HG03565 (cell line): Measurements from ENCODE around the gene DOP1A.
A peak's percentile ranks its signal among the peaks of the same experiment; 100 is the strongest.

ENCODE experiments used
- ATAC-seq: cut with Tn5 transposase; IDR thresholded peaks from one replicate; pipeline ENCODE4 v1.9.1; 2021; ENCODE audit warnings: mild to moderate bottlenecking, moderate library complexity; ENCODE audit not compliant: unreplicated experiment

The DOP1A gene

DNA sequence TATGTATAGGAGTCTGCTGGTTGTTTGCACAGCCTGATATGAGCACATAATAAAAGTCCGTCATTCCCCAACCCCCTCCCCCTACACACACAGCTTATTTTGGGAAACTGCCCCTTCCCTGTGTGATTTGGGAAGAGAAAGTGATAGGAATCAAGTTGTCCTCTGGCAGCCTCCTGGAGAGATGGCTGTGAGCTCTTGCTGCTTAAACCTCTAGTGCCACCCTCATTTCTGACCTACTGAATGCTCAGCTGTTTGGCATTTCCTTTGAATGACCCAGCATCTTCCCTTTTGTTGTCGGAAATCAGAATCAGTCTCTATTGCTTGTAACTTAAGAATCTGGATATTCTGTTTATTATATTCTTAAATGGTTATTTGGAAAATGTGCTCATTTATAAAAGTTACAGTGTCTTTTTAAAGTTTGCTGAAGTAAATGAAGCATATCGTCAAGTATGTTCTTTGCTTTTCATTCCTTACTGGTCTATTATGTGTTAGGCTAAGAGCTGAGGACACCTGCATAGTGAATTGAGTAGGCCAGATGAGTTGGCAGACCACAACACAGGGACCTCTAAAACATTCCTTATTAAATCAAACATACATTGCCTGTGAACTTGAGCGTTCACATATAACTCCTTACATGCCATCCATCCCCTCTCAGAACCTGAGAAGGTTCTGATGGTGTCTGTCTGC, 131.2 kb downstream of the DOP1A start:
- no peak for ATAC-seq

DNA sequence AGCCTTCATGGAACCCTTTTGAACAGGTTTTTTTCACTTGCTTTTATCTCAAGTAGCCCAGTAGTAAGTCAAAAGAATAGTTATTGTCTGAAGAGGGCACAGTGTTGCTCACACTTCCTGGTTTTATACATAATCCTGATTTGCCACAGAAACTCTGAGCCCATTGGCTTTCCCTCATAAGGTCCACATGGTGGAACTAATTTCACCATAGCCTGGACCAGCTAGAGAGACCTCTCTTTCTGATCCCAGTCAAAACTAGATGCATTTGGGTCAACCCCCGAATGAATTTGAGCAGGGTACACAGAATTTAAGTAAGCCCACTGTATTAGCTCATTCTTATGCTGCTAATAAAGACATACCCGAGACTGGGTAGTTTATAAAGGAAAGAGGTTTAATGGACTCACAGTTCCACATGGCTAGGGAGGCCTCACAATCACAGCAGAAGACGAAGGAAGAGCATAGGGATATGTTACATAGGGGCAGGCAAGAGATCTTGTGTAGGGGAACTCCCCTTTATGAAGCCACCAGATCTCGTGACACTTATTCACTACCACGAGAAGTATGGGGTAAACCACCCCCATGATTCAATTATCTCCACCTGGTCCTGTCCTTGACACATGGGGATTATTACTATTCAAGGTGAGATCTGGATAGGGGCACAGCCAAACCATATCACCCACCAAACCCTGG, 131.8 kb downstream of the DOP1A start:
- peak; percentile 55 for ATAC-seq

DNA sequence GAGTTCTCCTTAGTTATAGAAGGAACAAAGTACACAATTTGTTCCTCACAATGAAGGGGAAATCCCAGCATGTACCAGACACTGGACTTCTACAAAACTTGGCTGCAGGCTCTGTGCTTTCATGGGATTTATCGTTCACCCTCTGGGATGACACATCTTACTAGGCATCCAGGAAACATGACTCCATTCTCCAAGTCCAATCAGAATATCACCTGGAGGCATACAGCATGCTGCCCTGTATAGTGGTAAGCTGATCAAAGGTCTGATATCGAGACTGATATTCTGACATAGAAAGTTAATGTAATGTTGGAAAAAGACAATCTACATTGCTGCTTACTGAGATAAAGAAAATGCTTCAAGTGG, 132.4 kb downstream of the DOP1A start:
- no peak for ATAC-seq

DNA sequence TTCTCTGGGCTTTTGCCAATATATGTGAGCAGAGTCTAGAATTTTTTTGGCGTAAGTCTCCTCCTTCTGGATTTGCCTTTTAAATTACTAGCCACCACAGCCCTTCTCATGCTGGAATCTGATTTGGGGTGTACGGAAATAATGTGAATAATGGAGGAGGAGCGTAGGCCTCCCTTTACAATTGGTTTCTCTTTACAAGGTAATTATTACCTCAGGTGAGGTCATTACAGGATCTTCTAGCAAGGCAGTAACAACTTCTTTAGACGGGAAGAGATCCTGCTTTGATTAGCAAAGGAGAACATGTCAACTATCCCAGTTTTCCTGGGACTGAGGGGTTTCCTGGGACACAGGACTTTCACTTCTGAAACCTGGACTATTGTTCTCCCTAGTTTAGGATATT, 134.6 kb downstream of the DOP1A start:
- no peak for ATAC-seq

DNA sequence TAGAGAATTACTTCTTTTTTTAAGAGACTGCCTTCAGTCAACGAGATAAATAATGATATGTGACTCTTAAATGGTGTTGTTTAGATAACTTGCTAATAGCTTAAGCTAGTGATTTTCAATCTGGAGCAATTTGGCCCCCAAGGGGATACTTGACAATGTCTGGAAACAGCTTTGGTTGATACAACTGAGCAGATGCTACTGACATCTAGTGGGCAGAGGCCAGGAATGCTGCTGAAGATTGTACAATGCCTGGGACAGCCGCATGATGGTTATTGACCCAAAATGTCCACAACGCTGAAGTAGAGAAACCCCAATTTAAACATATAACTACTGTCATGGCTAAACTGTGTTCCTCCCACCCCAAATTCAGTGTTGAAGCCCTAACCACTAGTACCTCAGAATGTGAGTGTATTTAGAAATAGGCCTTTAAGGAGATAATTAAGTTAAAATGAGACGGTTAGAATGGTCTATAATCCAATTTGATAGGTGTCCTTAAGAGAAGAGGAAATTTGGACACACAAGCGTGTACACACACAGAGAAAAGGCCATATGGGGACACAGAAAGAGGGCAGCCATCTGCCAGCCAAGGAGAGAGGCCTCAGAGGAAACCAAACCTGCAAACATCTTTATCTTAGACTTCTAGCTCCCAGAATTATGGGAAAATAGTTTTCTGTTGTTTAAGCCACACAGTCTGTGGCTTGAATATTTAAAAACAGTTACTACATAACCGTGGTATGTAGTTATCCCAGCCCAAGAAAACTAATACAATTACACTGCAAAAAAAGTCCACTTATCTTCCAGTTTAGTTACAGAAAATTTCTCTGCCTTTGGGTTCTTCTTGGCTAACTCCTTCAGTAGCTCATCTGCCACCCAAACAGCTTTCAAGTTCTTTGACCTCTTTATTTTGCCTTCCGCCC, 147.9 kb downstream of the DOP1A start:
- peak; percentile 99 for ATAC-seq

DNA sequence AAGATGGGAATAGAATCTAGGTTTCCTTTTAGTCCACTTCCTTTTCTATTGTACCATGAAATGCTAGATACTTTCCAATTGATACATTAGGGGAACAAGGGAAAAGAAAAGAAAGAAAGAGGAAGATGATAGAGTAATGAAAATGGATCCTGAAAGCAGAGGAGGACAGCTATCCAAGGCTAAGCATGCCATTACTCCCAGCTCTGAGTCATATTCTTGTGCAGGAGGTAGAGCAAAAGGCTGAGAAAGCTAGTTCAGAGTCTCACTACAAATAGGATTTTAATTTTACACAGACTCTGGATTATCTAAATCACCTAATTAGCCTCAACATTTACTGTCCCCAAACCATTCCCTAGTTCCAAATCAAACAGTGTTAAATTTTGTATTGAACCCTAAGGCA, 149.3 kb downstream of the DOP1A start:
- no peak for ATAC-seq
